ENCODE data around the gene THAP11. TPM values are rescaled to one million over a fixed set of nuclear protein-coding genes. Genes with fewer than 3 reads are reported as not detected.
A peak's percentile ranks its signal among the peaks of the same experiment; 100 is the strongest.

Gene THAP11
- 10 to 100 TPM; 51.1 to 57.8 (median 53.0) TPM for total RNA-seq

DNA sequence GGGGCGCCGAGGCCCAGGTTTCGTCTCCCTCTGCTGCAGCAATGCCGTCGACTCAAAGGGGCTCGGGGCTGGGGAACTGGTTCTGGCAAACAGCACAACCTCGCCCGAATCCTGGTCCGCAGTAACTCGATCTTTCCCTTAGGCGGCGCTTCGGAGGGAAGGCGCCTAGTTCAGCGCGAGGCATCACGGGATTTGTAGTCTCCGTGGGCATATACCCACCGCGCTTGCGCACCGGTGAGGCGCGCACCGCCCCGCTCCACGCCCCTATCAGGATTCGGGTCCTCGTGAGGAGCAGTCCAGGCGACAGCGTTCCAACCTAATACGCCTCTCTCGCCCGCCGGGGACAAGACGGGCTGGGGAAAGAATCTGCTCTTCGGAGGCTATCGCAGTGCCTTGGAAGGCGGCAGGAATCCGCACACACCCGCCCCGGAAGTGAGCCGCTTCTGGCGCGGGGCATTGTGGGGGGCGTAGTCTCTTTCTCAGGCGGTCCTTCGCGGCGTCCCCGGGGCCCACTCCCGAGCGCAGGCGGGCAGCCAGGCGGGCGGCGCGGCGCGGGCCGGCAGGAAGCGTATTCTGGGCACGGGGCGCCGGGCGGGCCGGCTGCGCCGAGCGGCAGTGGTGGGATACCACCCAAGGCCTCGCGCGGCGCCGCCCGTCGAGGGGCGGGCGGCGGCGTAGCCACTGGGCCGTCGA is at the start of gene THAP11:
Gene THAP11 (plus strand): TSS at position 505 of the 693 bp plus-strand sequence. CDS start 235 bp downstream, outside the sequence.
- H3K36me3 ChIP-seq = no peaks in the 10 kb centered on the region
- no peaks in the 10 kb centered on the region for H3K27me3 ChIP-seq
- DNase-seq (ENCODE audit: low spot score in 2 of 2) = peak; percentile 92 to 95
- peak within 1 kb of the TSS; percentile 99 to 100 for H3K27ac ChIP-seq
- H3K4me1 ChIP-seq = peaks cover 21 to 31% of the 10 kb centered on the region in 2 donors
- no peaks in the 10 kb centered on the region for H3K9me3 ChIP-seq
- intact Hi-C loops (cut with DNase I; ENCODE audit: low total_unique reads) = no loop called here
- H3K4me3 ChIP-seq = peak within 1 kb of the TSS; percentile 82 to 96 (median 84)
- TF ChIP-seq, protein P1, sequence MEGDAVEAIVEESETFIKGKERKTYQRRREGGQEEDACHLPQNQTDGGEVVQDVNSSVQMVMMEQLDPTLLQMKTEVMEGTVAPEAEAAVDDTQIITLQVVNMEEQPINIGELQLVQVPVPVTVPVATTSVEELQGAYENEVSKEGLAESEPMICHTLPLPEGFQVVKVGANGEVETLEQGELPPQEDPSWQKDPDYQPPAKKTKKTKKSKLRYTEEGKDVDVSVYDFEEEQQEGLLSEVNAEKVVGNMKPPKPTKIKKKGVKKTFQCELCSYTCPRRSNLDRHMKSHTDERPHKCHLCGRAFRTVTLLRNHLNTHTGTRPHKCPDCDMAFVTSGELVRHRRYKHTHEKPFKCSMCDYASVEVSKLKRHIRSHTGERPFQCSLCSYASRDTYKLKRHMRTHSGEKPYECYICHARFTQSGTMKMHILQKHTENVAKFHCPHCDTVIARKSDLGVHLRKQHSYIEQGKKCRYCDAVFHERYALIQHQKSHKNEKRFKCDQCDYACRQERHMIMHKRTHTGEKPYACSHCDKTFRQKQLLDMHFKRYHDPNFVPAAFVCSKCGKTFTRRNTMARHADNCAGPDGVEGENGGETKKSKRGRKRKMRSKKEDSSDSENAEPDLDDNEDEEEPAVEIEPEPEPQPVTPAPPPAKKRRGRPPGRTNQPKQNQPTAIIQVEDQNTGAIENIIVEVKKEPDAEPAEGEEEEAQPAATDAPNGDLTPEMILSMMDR (IDR thresholded peaks at IDR 0.05) = peak; percentile 90 to 95 (median 90)
- no peak for TF ChIP-seq POLR2A (IDR thresholded peaks at IDR 0.05)
- peak; percentile 58 to 83 (median 81) for TF ChIP-seq POLR2AphosphoS5 (IDR thresholded peaks at IDR 0.05)

DNA sequence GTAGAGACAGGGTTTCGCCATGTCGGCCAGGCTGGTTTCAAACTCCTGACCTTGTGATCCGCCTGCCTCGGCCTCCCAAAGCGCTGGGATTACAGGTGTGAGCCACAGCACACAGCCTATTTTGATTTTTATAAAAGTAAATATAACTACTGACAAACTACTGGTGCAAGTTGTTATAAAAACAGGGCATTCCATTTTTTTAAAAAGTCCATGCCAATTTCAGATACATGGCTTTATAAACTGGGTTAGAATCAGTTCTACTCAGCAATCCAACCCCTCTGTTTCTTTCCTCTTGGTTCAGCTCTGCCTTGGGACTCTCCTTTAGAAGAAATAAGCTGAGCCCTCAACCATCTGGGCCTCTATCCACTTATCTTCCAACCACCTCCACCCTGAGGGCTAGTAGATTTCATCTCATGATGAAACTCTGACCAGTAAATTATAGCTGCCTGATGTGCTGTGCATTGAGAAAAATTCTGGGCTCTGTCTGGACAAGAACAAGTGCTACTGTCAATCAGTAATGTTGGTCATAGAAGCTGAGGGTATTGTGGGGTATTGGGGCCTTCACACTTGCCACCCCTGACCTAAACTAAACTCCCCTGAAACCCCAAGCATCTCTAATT is 45.9 kb upstream of the THAP11 start:
- intact Hi-C loops (cut with DNase I; ENCODE audit: low total_unique reads) = no loop called here
- no peak for DNase-seq (ENCODE audit: low spot score in 2 of 2)
- Histone ChIP-seq H3K9me3 (no peaks in the 10 kb centered on the region), H3K27ac (no peak overlapping the region), H3K4me3 (no peak overlapping the region), H3K36me3 (no peaks in the 10 kb centered on the region), H3K27me3 (no peaks in the 10 kb centered on the region), H3K4me1 (no peaks in the 10 kb centered on the region)
- TF ChIP-seq POLR2A (IDR thresholded peaks at IDR 0.05) (no peak), POLR2AphosphoS5 (IDR thresholded peaks at IDR 0.05) (no peak)
- TF ChIP-seq, protein P1 (IDR thresholded peaks at IDR 0.05) = no peak

DNA sequence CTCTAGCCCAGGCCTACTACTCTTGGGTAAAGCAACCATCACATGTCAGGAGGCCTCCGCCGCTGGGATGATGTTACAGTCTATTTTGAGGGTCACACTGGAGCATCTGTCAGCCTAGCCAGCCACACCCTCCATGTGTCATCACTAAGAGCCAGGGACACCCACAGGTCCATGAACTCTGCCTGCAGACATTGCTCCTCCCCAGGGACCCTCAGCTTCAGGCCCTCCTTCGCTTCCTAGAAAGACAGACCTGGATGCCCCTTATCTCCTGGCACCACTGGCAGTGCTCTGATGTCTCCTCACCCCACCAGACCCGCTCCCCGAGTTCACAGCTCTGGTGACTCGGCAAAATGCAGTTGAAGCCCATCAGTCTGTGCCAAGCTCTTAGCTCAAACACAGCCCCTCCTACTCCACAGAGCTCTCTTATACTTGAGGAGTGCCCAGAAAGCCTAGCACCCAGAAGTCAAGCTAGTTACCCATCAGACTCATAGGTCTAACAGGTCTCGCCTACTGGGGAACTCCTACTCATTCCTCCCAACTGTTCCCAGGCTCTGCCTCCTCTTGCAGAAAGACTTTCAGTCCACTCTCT is 41.7 kb upstream of the THAP11 start:
- intact Hi-C loops (cut with DNase I; ENCODE audit: low total_unique reads) = loop anchor here (10.0 kb wide), 1 partner anchor 136 kb away; the partner anchor contains the start of genes ACD, C16orf86, ENKD1 and PARD6A
- no peak for TF ChIP-seq POLR2AphosphoS5 (IDR thresholded peaks at IDR 0.05)
- TF ChIP-seq, protein P1 (IDR thresholded peaks at IDR 0.05) = no peak
- no peak for TF ChIP-seq POLR2A (IDR thresholded peaks at IDR 0.05)
- H3K36me3 ChIP-seq = no peaks in the 10 kb centered on the region

DNA sequence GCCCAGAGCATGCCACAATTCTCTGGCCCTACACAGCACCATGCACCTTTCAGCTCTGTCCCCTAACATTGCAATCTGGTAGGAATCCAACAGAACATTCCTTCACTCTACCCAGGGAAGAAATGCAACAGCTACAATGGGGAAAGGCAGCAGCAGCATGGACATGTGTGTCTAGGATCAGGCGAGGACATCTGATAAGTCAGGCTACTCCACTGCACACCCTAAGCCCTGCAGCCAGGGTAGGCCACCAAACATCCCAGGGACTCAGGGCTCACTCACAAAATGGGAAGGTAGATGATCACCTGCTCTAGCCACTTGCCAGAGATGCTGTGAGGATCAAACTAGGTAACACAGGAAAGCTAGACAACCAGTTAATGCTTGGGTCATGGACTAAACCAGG is 40.9 kb upstream of the THAP11 start:
- H3K27me3 ChIP-seq = no peaks in the 10 kb centered on the region
- intact Hi-C loops (cut with DNase I; ENCODE audit: low total_unique reads) = loop anchor here (10.0 kb wide), 1 partner anchor 136 kb away; the partner anchor contains the start of genes ACD, C16orf86, ENKD1 and PARD6A
- no peak for TF ChIP-seq POLR2A (IDR thresholded peaks at IDR 0.05)
- TF ChIP-seq, protein P1 (IDR thresholded peaks at IDR 0.05) = no peak
- no peak for TF ChIP-seq POLR2AphosphoS5 (IDR thresholded peaks at IDR 0.05)
- no peak for DNase-seq (ENCODE audit: low spot score in 2 of 2)
- peaks cover 0 to 8% of the 10 kb centered on the region in 2 donors for H3K4me1 ChIP-seq
- no peak overlapping the region for H3K27ac ChIP-seq
- H3K36me3 ChIP-seq = no peaks in the 10 kb centered on the region
- no peak overlapping the region for H3K4me3 ChIP-seq
- H3K9me3 ChIP-seq = no peaks in the 10 kb centered on the region

More for the DNA sequence above, 41.7 kb upstream of the THAP11 start:
- no peak overlapping the region for H3K27ac ChIP-seq
- H3K4me1 ChIP-seq = peaks cover 0 to 4% of the 10 kb centered on the region in 2 donors
- H3K9me3 ChIP-seq = no peaks in the 10 kb centered on the region
- DNase-seq (ENCODE audit: low spot score in 2 of 2) = no peak
- H3K27me3 ChIP-seq = no peaks in the 10 kb centered on the region
- no peak overlapping the region for H3K4me3 ChIP-seq
